GDM1 (cell line): ENCODE data around the gene ING1.

Experiments used
- DNase-seq: peaks from one replicate; lab custom pipeline; 2025; lab: John Stamatoyannopoulos, UW

The ING1 gene

GRCh38 chr13:110772091-110772984 lies 58.8 kb downstream of the ING1 start:
- DNase-seq, result no peak
